Rectal smooth muscle tissue (tissue), 1 donor: ENCODE measurements around the gene S100A10.

Source experiments
- H3K27ac ChIP-seq: one replicate; pipeline ENCODE4 v1.7.0; 2013; ENCODE audit warnings: low read depth, low read length, inconsistent platforms
- H3K27me3 ChIP-seq: one replicate; pipeline ENCODE4 v1.7.0; 2013; ENCODE audit warnings: low read length; ENCODE audit not compliant: control insufficient read depth, insufficient read depth
- H3K36me3 ChIP-seq: one replicate; pipeline ENCODE4 v1.7.0; 2013; ENCODE audit warnings: low read length; ENCODE audit not compliant: control insufficient read depth, insufficient read depth
- H3K4me1 ChIP-seq: one replicate; pipeline ENCODE4 v1.7.0; 2013; ENCODE audit warnings: low read length; ENCODE audit not compliant: control insufficient read depth, insufficient read depth
- H3K4me3 ChIP-seq: one replicate; pipeline ENCODE4 v1.7.0; 2013; ENCODE audit warnings: low read length
- H3K9ac ChIP-seq: one replicate; pipeline ENCODE4 v1.7.0; 2013; ENCODE audit warnings: low read length

The S100A10 gene

DNA sequence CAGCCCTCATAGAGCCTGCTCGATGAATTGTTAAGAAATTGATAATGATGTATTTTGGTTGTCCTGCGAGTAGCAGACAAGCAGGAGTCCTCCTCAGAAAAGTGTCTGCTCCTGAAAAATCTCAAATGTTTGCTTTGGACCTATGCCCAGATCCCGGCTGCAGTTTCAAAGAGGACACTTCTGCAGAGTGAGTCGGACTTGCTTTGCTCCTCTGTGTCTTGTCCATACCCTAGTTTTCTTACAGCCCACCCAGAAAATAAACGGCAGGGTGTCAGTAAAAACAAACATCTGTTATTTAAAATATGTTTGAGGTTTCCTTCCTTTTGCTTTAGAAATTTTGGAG lies 2.8 kb downstream of the S100A10 start:
- peaks cover 36% of the 10 kb centered on the region for H3K4me1 ChIP-seq
- H3K9ac ChIP-seq = no peak overlapping the region
- H3K27me3 ChIP-seq = no peaks in the 10 kb centered on the region
- no peak overlapping the region for H3K27ac ChIP-seq
- H3K36me3 ChIP-seq = no peaks in the 10 kb centered on the region
- H3K4me3 ChIP-seq = peak overlapping the region; percentile 96

DNA sequence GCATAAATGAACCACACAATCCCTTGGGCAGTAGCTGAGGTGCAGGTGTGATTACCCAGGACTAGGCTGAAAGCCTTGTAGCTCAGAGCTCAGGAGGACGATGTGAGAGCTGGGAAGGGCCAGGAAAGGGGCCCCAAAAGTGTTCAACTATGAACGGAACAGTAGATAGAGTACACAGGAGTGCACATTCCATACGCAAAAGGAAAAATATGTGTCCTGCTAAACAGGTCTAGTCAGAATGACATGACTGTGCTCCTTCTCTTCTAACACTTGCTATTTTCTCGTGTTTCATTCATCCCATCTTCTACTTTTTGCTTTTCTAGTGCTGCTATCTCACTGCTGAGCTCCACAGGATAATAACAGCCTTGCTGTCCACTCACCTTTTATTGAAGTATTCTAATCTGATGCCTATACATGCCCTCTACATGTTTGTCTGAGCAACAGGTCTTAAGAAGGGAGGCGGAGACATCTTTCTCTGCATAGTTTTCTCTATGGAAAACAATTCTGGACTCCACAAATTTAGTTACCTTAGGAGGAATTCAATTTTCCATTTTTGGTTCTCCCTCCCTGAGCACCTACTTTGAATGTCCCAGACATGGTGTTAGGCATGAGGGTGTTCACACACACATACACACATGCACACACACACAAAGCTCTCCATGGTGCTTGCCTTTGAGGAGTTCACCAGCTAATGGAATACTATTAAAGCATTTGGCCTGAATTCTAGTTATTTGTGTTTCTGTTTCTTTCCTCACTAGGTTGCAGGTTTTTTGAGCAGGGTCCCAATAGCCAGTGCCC lies 3.4 kb downstream of the S100A10 start:
- H3K4me1 ChIP-seq = peaks cover 36% of the 10 kb centered on the region
- no peak overlapping the region for H3K9ac ChIP-seq
- no peaks in the 10 kb centered on the region for H3K36me3 ChIP-seq
- peak overlapping the region; percentile 11 for H3K4me3 ChIP-seq
- H3K27me3 ChIP-seq = no peaks in the 10 kb centered on the region
- peak overlapping the region; percentile 8 for H3K27ac ChIP-seq

- Histone ChIP-seq H3K4me1 (peaks cover 36% of the 10 kb centered on the region), H3K27me3 (no peaks in the 10 kb centered on the region), H3K4me3 (peak overlapping the region; percentile 3), H3K27ac (peak overlapping the region; percentile 8), H3K9ac (no peak overlapping the region), H3K36me3 (peaks cover 3% of the 10 kb centered on the region)
Observed at GRCh38 chr1:151989211-151989862, 4.3 kb downstream of the S100A10 start.

GRCh38 chr1:151988405-151988923 lies 5.2 kb downstream of the S100A10 start:
- H3K27me3 ChIP-seq = no peaks in the 10 kb centered on the region
- no peak overlapping the region for H3K4me3 ChIP-seq
- peaks cover 9% of the 10 kb centered on the region for H3K36me3 ChIP-seq
- H3K9ac ChIP-seq = no peak overlapping the region
- peaks cover 33% of the 10 kb centered on the region for H3K4me1 ChIP-seq
- no peak overlapping the region for H3K27ac ChIP-seq

- H3K4me1 ChIP-seq = peaks cover 29% of the 10 kb centered on the region
- peaks cover 16% of the 10 kb centered on the region for H3K36me3 ChIP-seq
- H3K27me3 ChIP-seq = no peaks in the 10 kb centered on the region
- no peak overlapping the region for H3K27ac ChIP-seq
- H3K9ac ChIP-seq = no peak overlapping the region
- no peak overlapping the region for H3K4me3 ChIP-seq
Observed at GRCh38 chr1:151986501-151987190, 7.0 kb downstream of the S100A10 start.

DNA sequence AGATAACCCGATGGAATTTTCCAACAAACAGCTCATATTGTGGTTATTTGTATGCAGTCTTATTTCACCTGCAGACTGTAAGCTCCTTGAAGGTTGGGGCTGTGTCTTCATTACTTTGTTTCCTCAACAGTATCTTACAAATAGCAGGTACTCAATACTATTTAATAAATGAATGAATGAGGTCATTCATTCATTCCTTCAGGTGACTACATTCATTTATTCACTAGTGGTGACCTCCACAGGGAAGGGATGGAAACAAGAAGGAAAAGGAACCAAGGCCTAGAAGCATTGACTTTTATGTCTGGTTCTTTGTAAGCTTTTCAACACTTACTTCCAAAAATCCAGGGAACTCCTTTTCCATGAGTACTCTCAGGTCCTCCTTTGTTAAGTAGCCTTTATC lies 7.9 kb downstream of the S100A10 start:
- Histone ChIP-seq H3K9ac (no peak overlapping the region), H3K27me3 (no peaks in the 10 kb centered on the region), H3K4me3 (no peak overlapping the region), H3K4me1 (peaks cover 21% of the 10 kb centered on the region), H3K36me3 (peaks cover 19% of the 10 kb centered on the region), H3K27ac (no peak overlapping the region)

- H3K9ac ChIP-seq = no peak overlapping the region
- peaks cover 19% of the 10 kb centered on the region for H3K36me3 ChIP-seq
- H3K4me1 ChIP-seq = peaks cover 16% of the 10 kb centered on the region
- H3K27me3 ChIP-seq = no peaks in the 10 kb centered on the region
- no peak overlapping the region for H3K4me3 ChIP-seq
- no peak overlapping the region for H3K27ac ChIP-seq
Observed at GRCh38 chr1:151985270-151985669, 8.4 kb downstream of the S100A10 start.

GRCh38 chr1:151984313-151984956 lies 9.2 kb downstream of the S100A10 start:
- Histone ChIP-seq H3K27me3 (no peaks in the 10 kb centered on the region), H3K4me3 (no peak overlapping the region), H3K36me3 (peaks cover 19% of the 10 kb centered on the region), H3K27ac (no peak overlapping the region), H3K9ac (no peak overlapping the region), H3K4me1 (peaks cover 9% of the 10 kb centered on the region)

DNA sequence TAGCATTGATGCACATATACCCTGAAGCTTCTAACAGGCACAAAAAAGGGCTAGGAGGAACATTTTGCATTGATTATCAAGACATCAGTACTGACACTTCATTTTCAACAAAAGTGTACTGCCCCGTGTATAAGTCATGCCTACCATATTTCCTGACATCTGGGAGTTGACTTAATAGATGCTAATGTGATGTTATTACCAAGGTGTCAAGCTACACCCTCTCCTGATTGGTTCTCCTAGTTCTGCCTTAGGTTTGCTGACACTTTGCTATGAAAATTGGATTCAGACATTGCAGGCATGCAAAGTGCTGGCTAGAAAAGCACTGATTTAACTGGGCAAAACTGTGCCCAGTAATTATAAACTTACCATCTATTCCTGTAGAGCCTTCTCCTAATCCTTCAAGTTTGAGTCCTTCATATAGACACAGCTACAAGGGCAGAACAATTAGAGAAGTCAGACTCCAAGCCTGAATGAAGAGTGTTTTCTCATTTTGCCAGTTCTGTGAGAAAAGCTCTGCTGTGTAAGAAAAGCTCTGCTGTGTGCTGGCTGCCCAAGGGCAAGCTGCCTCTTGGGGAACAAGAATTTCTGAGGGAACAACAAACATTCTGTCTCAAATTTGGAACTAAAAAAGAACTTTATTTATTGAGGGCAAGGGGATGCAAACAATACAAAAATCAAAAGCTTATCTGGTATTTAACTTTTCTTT lies 11.2 kb downstream of the S100A10 start:
- Histone ChIP-seq H3K36me3 (peaks cover 19% of the 10 kb centered on the region), H3K27me3 (no peaks in the 10 kb centered on the region), H3K27ac (no peak overlapping the region), H3K9ac (no peak overlapping the region), H3K4me3 (no peak overlapping the region), H3K4me1 (no peaks in the 10 kb centered on the region)

- Histone ChIP-seq H3K4me1 (no peaks in the 10 kb centered on the region), H3K27me3 (no peaks in the 10 kb centered on the region), H3K36me3 (peaks cover 19% of the 10 kb centered on the region), H3K9ac (no peak overlapping the region), H3K27ac (no peak overlapping the region), H3K4me3 (no peak overlapping the region)
Observed at GRCh38 chr1:151981178-151981525, 12.5 kb downstream of the S100A10 start.

DNA sequence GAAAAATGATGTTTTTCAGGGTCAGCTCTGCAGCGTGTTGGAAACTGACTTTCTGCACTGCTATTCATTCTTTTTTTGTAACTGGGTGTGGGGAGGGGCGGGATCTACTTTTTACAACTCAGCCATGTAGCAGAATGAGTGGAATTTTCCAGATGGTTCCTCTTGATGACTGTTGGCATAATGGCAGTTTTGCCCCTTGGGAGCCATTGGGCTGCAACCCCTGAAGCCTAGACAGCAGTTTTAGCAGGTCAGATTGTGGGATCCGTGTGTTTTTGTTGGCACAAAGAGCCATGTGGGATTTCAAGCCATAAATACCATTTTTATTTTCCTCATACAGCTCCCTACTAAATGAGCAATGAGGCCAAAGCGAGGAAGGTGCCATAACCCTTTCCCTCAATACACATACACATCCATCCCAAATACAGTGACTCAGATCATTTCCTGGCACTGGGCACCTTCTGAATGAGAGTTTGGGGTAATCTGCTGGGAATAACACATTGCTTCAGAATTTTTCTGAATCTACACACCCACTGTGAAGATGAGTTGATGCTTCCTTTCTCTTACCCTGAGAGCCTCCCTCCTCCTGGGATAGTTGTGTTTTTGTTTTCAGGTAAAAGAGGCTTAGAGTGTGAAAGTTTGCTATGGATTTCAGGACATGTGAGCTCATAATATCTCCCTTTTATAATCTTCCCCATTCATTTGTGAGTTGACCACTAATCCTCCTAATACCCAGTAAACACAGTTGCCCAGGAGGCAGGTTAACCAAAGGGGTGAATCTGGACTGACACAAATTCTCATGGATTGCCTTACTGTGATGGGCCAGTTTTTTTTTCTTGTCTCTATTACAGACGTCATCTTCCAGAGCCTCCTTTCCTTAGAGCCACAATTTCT lies 13.1 kb downstream of the S100A10 start:
- H3K36me3 ChIP-seq = peaks cover 19% of the 10 kb centered on the region
- no peak overlapping the region for H3K4me3 ChIP-seq
- H3K4me1 ChIP-seq = no peaks in the 10 kb centered on the region
- no peak overlapping the region for H3K9ac ChIP-seq
- H3K27ac ChIP-seq = no peak overlapping the region
- H3K27me3 ChIP-seq = no peaks in the 10 kb centered on the region
